Activated naive CD8-positive, alpha-beta T cell (primary cell): ENCODE data around the gene AOC2.

Experiments
- H3K27ac Mint-ChIP-seq: one replicate; pipeline ENCODE4 v1.8.0; 2021; ENCODE audit warnings: mixed read lengths
- H3K27me3 Mint-ChIP-seq: one replicate; pipeline ENCODE4 v1.8.0; 2021; ENCODE audit warnings: mixed read lengths
- H3K36me3 Mint-ChIP-seq: one replicate; pipeline ENCODE4 v1.8.0; 2021; ENCODE audit warnings: mixed read lengths
- H3K4me1 Mint-ChIP-seq: one replicate; pipeline ENCODE4 v1.8.0; 2021; ENCODE audit warnings: low read depth, mixed read lengths
- H3K4me3 Mint-ChIP-seq: one replicate; pipeline ENCODE4 v1.8.0; 2021; ENCODE audit warnings: mild to moderate bottlenecking, mixed read lengths
- H3K9me3 Mint-ChIP-seq: one replicate; pipeline ENCODE4 v1.8.0; 2021; ENCODE audit warnings: low read depth, mixed read lengths

Gene AOC2

DNA sequence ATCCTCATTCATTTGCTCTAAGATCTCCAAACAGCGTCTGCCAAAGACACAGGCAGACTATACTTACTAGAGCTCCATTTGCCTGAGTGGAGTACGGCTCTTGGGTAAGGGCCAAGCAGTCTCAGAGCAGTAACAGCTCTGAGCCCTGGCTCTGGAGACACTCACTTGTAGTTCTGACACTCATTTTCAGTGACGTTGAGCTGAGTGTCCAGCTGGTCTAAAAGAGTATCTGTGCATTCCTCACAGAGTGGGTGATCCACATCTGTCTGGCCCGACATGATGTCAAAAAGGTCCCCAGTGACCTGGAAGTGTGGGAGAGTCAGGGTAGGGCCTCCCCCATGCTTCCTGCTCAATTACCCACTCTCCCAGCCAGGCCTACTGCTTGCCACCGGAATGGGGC, 26.0 kb upstream of the AOC2 start:
- Mint-ChIP-seq H3K27ac (no peak overlapping the region), H3K4me3 (no peak overlapping the region), H3K9me3 (no peaks in the 10 kb centered on the region), H3K36me3 (peaks cover 10% of the 10 kb centered on the region), H3K27me3 (no peaks in the 10 kb centered on the region), H3K4me1 (peaks cover 23% of the 10 kb centered on the region)

DNA sequence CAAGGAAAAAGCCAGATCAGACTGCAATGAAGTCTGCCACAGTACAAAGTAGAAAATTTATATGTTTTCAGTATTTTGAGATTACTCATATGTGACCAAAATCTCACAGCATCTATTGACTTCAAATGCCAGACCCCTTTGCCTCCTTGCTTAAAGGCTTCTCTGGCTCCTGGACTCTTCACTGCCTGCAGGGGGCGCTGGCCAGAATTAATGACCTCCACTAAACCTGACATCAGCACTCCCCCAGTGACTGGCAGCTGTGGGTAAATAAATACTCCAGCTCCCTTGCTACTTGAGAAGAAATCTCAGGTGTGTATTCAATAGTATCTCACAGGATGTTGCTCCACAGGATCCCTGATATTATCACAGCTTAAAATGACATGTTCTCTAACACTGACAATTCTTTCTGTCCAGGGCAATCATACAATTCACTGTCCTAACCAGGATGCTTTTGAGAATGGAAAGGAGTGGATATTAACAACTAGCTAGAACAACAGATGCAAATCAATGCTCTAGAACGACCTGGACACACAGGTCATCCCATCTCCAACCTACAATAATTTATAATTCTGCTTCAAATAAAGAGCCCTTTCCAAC, 24.3 kb upstream of the AOC2 start:
- Mint-ChIP-seq H3K4me3 (no peak overlapping the region), H3K36me3 (peaks cover 5% of the 10 kb centered on the region), H3K9me3 (no peaks in the 10 kb centered on the region), H3K27ac (peak overlapping the region; percentile 52), H3K4me1 (peaks cover 32% of the 10 kb centered on the region), H3K27me3 (no peaks in the 10 kb centered on the region)

DNA sequence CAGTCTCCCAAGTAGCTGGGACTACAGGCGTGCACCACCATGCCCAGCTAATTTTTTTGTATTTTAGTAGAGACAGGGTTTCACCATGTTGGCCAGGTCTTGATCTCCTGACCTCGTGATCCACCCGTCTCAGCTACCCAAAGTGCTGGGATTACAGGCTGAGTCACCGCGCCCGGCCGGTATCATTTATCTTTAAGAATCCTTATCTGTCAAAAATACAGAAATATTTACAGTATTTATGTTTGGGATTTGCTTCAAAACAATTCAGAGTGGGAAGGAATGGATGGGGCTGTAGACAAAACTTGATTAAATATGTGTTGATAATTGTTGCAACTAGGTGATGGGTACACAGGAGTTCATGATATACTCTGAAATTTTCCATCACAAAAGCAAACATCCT, 23.2 kb upstream of the AOC2 start:
- Mint-ChIP-seq H3K9me3 (no peaks in the 10 kb centered on the region), H3K27me3 (no peaks in the 10 kb centered on the region), H3K4me3 (peak overlapping the region; percentile 72), H3K27ac (no peak overlapping the region), H3K4me1 (peaks cover 30% of the 10 kb centered on the region), H3K36me3 (peaks cover 5% of the 10 kb centered on the region)

DNA sequence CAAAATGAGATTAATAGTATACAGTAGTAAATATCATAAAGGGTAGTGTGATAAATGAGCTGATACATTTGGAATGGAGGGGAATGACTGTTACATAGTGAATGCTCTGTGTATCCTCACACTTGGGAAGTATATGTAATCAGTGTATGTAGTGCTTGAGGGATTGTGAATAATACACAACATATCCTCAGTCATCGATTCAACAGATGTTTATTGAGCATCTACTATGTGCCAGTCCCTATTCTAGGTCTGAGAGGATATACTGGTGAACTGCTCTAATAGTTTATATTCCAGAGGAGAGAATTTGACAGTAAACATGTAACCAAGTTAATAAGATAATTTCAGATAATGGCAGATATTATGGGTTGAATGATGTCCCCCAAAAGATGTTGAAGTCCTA, 16.9 kb upstream of the AOC2 start:
- H3K4me1 Mint-ChIP-seq = peaks cover 18% of the 10 kb centered on the region
- no peaks in the 10 kb centered on the region for H3K36me3 Mint-ChIP-seq
- H3K9me3 Mint-ChIP-seq = no peaks in the 10 kb centered on the region
- no peaks in the 10 kb centered on the region for H3K27me3 Mint-ChIP-seq
- no peak overlapping the region for H3K4me3 Mint-ChIP-seq
- no peak overlapping the region for H3K27ac Mint-ChIP-seq

DNA sequence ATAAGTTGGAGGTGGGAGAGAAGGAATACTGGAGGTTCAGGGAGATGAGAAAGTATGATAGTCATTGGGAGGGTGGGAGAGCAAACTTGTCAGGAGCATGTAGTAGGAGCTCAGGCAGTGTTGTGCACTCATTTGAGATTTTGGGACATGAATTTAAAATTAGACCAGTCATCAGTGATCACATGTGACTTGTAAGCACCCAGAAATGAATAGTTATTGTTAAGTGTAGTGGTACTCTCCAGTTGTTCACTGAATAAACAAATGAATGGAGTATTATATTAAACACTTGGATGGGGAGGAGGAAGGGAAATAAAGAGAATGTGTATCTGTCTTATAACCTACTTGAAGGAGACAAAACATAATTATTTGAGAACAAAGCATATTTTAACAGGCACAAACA, 13.4 kb upstream of the AOC2 start:
- Mint-ChIP-seq H3K4me1 (peaks cover 19% of the 10 kb centered on the region), H3K27me3 (no peaks in the 10 kb centered on the region), H3K36me3 (no peaks in the 10 kb centered on the region), H3K9me3 (no peaks in the 10 kb centered on the region), H3K27ac (no peak overlapping the region), H3K4me3 (no peak overlapping the region)

DNA sequence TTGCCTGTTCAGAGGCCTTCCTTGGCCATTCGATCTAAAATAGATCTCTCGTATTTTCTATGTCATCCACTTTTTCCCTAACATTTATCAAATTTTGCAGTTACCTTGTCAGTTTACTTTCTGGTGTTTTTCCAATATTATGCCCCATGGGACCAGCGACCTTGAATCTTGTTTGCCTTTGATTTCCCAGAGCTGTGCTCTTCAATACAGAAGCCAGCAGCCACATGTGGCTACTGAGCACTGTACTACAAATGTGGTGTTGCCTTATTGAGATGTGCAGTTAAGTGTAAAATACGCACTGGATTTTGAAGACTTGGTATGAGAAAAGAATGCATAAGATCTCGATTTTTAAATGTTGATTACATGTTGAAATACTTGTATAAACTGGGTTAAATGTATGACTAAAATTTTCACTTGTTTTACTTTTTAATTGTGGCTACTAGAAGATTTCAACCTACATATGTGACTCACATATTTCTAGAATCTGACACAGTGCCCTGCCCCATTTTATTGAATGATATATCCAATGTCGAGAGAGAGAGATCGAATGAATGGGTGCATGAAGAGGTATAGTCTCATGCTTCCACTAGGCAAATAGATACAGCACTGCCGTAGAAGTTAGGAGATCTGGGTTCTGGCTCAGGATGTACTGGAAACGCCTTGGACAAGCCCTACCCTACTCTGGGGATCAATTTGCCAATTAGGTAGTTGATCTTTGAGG, 12.0 kb upstream of the AOC2 start:
- Mint-ChIP-seq H3K4me1 (peaks cover 22% of the 10 kb centered on the region), H3K36me3 (no peaks in the 10 kb centered on the region), H3K4me3 (peak overlapping the region; percentile 87), H3K9me3 (no peaks in the 10 kb centered on the region), H3K27me3 (no peaks in the 10 kb centered on the region), H3K27ac (peak overlapping the region; percentile 98)

DNA sequence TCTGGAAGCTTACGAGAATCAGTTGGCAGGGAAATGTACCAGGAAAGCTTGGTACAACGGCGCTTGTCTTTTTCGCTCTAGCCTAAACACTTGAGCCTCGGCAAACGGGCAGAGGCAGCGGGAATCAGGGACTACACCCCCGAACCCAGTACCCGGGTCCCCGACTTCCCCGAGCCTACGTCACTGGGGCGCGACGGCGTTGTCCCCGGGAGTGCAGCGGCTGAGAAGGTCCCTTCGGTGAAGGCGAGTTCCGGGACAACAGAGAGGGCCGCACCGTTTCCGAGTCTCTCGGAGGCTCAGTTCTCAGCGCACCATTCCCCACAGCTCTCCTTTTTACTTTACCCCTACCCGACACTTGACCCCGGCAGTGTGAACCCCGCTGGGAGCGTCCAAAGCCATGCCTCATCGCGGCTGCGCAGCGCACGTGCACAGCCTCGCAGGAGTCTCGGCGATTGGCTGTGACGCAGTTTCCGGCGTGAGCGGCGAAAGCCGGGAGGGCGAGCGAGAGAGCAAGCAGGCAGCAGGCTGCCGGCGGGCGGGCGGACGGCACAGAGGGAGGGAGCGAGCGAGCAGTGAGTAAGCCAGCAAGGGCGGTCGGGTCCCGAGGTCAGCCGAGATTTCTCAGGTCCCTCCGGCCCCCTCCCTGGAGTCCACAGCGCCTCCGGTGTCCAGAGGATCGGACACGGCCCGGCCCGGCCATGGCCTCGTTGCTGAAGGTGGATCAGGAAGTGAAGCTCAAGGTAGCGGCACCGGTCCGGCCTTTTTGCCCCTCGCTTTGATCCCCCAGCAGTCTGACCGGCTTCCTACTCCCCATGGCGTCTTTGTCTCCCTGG, 11.2 kb upstream of the AOC2 start, which contains the start of gene PSME3:
Gene PSME3 (plus strand): TSS at position 464 of the 833 bp plus-strand sequence. CDS start 235 bp downstream, at position 699.
- Mint-ChIP-seq H3K36me3 (peaks cover 3% of the 10 kb centered on the region), H3K27me3 (no peaks in the 10 kb centered on the region)

DNA sequence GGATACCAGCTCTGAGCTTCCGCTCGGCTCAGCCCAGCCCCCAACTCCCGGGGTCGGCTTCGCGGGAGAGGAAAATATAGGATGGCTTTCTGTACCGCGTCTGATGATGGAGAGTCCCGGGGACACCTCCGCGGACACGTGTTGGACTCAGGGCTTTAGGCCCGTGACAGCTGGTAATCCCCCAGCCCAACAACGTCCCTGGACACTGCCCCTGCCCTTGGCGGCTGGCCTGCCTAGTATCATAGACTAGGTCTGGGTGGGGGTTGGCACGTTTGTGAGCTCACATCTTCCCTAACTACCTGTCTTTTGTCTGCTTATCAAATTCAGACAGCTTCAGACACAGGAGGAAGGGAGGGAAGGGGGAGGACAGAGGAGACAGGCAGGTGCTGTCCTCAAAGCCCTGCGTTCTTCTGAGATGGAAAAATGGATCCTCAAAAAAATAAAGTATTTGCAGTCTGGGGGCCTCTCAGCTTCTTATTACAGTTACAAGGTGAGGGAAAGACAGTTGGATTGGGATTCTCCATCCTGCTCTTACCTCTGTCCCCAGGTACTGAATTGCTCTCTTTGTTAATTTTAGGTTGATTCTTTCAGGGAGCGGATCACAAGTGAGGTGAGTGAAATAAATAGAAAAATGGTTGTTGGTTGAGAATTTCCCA, 10.5 kb upstream of the AOC2 start:
- Mint-ChIP-seq H3K4me3 (peak overlapping the region; percentile 87), H3K9me3 (no peaks in the 10 kb centered on the region), H3K27me3 (no peaks in the 10 kb centered on the region), H3K27ac (peak overlapping the region; percentile 98), H3K4me1 (peaks cover 24% of the 10 kb centered on the region), H3K36me3 (peaks cover 3% of the 10 kb centered on the region)

More for the DNA sequence above, 11.2 kb upstream of the AOC2 start, which contains the start of gene PSME3:
- Mint-ChIP-seq H3K27ac (peak within 1 kb of the TSS; percentile 98), H3K4me1 (peaks cover 24% of the 10 kb centered on the region), H3K9me3 (no peaks in the 10 kb centered on the region), H3K4me3 (peak within 1 kb of the TSS; percentile 87)

DNA sequence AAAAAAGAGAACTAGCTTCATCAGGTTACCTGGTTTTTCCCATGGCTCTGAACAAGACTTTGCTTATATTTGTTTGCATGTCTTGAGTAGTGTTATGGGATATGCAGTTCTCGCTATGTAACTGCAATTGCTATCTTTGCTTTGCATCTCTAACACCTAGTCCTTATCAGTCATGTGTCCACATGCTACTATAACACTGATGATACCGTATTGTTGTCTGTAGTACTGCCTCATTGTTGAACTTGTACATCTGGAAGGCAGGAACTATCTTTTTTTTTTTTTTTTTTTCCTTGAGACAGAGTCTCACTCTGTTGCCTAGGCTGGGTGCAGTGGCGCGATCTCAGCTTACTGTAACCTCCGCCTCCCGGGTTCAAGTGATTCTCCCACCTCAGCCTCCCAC, 8.6 kb upstream of the AOC2 start:
- no peak overlapping the region for H3K27ac Mint-ChIP-seq
- peaks cover 3% of the 10 kb centered on the region for H3K36me3 Mint-ChIP-seq
- H3K9me3 Mint-ChIP-seq = no peaks in the 10 kb centered on the region
- peak overlapping the region; percentile 44 for H3K4me3 Mint-ChIP-seq
- peaks cover 24% of the 10 kb centered on the region for H3K4me1 Mint-ChIP-seq
- H3K27me3 Mint-ChIP-seq = no peaks in the 10 kb centered on the region

DNA sequence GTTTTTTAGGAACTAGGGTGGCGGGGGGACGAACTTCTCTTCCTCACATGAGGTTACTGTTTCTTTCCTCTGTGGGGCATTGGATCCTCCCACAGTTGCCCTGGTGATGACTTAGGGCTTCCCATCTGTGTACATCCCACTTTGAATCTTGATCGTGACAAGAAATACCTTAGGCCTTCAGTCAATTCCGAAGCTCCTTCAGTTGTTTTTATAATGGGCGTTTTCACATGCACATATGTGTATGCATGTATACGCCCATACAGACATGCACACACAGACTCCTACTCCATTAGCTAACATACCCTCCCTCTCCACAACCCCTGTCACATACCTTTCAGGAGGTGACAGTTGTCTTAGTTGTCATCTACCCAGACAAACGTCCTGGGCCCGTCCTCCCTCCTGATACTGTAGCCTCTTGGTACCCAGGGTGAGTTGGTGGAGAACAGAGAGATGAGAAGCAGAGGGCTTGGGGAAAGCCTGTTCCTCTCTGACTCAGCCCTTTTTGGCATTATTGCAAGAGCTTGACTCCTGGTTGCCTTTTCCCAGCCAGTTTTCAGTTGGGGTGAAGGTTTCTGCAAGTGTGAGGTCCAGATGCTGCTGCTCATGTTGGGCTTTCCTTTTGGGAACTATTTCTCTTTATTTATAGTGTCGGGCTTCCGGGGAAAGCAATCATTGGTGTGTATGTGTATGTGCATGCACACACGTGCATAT, 2.2 kb upstream of the AOC2 start:
- H3K27me3 Mint-ChIP-seq = no peaks in the 10 kb centered on the region
- H3K36me3 Mint-ChIP-seq = peaks cover 3% of the 10 kb centered on the region
- H3K9me3 Mint-ChIP-seq = no peaks in the 10 kb centered on the region
- H3K4me1 Mint-ChIP-seq = peaks cover 16% of the 10 kb centered on the region
- H3K4me3 Mint-ChIP-seq = no peak overlapping the region
- H3K27ac Mint-ChIP-seq = no peak overlapping the region

DNA sequence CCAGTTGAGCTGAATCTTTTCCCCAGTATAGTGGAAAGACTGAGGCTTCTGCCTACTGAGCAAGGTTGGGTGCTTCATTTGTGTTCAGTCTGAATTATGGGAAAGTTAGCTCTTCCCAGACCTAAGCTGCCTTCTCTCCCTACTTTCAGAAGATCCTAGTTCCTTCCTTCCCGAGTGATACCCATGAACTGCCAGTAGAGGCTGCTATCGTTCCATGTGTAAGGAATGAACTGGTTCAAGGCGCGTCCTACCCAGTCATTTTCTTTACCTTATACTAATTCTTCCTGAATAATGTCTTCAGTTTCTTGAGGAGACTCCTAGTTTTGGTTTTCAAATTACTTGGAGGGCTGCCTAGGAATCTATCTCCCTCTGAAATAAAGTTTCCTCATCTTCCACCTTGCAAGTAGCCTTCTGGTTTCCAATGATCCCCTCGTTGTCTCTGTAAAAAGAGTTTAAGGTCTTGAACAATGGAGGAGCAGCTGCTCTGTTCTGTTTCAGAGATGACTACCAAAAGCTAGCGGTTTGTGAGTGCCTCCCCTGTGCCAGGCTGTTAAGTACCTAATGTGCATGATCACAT, 934 bp upstream of the AOC2 start:
- H3K4me1 Mint-ChIP-seq = peaks cover 14% of the 10 kb centered on the region
- no peaks in the 10 kb centered on the region for H3K9me3 Mint-ChIP-seq
- H3K27me3 Mint-ChIP-seq = no peaks in the 10 kb centered on the region
- peak overlapping the region; percentile 24 for H3K27ac Mint-ChIP-seq
- no peaks in the 10 kb centered on the region for H3K36me3 Mint-ChIP-seq
- no peak overlapping the region for H3K4me3 Mint-ChIP-seq

DNA sequence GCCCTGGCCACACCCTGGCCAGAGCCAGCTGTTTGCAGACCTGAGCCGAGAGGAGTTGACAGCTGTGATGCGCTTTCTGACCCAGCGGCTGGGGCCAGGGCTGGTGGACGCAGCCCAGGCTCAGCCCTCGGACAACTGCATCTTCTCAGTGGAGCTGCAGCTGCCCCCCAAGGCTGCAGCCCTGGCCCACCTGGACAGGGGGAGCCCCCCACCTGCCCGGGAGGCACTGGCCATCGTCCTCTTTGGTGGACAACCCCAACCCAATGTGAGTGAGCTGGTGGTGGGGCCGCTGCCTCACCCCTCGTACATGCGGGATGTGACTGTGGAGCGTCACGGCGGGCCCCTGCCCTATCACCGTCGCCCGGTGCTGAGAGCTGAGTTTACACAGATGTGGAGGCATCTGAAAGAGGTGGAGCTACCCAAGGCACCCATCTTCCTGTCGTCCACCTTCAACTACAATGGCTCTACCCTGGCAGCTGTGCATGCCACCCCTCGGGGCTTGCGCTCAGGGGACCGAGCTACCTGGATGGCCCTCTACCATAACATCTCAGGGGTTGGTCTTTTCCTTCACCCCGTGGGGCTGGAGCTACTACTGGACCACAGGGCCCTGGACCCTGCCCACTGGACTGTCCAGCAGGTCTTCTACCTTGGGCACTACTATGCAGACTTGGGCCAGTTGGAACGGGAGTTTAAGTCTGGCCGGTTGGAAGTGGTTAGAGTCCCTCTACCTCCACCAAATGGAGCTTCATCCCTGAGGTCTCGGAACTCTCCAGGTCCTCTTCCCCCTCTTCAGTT, 578 bp downstream of the AOC2 start:
- Mint-ChIP-seq H3K27ac (no peak overlapping the region), H3K4me3 (no peak overlapping the region), H3K36me3 (no peaks in the 10 kb centered on the region)

DNA sequence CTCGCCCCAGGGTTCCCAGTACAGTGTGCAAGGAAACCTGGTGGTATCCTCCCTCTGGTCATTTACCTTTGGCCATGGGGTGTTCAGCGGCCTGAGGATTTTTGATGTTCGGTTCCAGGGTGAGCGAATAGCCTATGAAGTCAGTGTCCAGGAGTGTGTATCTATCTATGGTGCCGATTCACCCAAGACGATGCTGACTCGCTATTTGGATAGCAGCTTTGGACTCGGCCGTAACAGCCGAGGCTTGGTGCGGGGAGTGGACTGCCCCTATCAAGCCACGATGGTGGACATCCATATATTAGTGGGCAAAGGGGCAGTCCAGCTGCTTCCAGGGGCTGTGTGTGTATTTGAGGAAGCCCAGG, 1.2 kb downstream of the AOC2 start:
- H3K4me3 Mint-ChIP-seq = no peak overlapping the region
- peaks cover 14% of the 10 kb centered on the region for H3K4me1 Mint-ChIP-seq
- H3K9me3 Mint-ChIP-seq = no peaks in the 10 kb centered on the region
- no peaks in the 10 kb centered on the region for H3K36me3 Mint-ChIP-seq
- H3K27ac Mint-ChIP-seq = no peak overlapping the region
- no peaks in the 10 kb centered on the region for H3K27me3 Mint-ChIP-seq

More for the DNA sequence above, 578 bp downstream of the AOC2 start:
- Mint-ChIP-seq H3K27me3 (no peaks in the 10 kb centered on the region), H3K9me3 (no peaks in the 10 kb centered on the region), H3K4me1 (peaks cover 14% of the 10 kb centered on the region)
